Astrocyte of the spinal cord (primary cell): Measurements from ENCODE around the gene TTC24.
"Not testable (repeated sequence)": the region's sequence is repeated elsewhere in the genome, so short reads cannot be mapped to it uniquely, and the experiment has no call there.

Source experiments
- DNase-seq: peaks from one replicate; pipeline ENCODE4 v3.0.0; 2011; ENCODE audit warnings: low read depth, low spot score
- H3K4me3 ChIP-seq: 2 replicates; pipeline ENCODE4 v1.5.1; 2011; ENCODE audit warnings: low read depth, mild to moderate bottlenecking, low read length, moderate library complexity
- in situ Hi-C: cut with HindIII; loops from 2 replicates; pipeline ENCODE4 v1.10.0; 2017; ENCODE audit warnings: low sequenced_read_pairs
- TF ChIP-seq, protein P1 (sequence below): IDR thresholded peaks from 2 replicates; pipeline ENCODE4 v1.5.1; 2012; ENCODE audit warnings: low read depth, mild to moderate bottlenecking, low read length, inconsistent platforms

The TTC24 gene

DNA sequence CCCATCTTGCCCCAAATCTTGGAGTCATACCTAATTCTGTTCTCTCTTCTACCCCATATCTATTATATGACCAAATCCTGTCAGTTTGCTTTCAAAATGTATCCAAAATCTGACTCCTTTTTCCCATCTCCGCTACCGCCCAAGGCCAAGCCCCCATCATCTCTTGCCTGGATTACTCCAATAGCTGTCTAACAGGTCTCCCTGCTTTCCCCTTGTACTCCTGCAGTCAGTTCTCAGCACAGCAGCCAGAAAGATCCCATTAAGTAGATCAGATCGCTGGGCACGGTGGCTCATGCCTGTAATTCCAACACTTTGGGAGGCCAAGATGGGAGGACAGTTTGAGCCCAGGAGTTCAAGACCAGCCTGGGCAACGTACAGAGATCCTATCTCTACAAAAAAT, 27.0 kb upstream of the TTC24 start:
- in situ Hi-C loops = no loop called here
- no peak overlapping the region for H3K4me3 ChIP-seq
- TF ChIP-seq, protein P1, sequence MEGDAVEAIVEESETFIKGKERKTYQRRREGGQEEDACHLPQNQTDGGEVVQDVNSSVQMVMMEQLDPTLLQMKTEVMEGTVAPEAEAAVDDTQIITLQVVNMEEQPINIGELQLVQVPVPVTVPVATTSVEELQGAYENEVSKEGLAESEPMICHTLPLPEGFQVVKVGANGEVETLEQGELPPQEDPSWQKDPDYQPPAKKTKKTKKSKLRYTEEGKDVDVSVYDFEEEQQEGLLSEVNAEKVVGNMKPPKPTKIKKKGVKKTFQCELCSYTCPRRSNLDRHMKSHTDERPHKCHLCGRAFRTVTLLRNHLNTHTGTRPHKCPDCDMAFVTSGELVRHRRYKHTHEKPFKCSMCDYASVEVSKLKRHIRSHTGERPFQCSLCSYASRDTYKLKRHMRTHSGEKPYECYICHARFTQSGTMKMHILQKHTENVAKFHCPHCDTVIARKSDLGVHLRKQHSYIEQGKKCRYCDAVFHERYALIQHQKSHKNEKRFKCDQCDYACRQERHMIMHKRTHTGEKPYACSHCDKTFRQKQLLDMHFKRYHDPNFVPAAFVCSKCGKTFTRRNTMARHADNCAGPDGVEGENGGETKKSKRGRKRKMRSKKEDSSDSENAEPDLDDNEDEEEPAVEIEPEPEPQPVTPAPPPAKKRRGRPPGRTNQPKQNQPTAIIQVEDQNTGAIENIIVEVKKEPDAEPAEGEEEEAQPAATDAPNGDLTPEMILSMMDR = no peak
- DNase-seq = no peak

DNA sequence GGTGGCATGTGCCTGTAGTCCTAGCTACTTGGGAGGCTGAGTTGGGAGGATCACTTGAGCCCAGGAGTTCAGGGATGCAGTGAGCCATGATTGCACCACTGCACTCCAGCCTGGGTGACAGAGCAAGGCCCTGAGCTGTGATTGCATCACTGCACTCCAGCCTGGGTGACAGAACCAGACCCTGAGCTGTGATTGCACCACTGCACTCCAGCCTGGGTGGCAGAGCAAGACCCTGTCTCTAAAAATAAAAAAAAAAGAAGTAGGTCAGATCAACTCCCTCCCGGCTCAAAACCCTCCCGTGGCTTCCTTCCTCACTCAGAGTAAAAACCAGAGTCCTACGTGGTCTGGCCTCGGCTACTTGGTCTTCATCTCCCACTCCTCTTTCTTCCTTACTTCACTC, 26.6 kb upstream of the TTC24 start:
- H3K4me3 ChIP-seq, in situ Hi-C loops, DNase-seq: not testable (repeated sequence)

DNA sequence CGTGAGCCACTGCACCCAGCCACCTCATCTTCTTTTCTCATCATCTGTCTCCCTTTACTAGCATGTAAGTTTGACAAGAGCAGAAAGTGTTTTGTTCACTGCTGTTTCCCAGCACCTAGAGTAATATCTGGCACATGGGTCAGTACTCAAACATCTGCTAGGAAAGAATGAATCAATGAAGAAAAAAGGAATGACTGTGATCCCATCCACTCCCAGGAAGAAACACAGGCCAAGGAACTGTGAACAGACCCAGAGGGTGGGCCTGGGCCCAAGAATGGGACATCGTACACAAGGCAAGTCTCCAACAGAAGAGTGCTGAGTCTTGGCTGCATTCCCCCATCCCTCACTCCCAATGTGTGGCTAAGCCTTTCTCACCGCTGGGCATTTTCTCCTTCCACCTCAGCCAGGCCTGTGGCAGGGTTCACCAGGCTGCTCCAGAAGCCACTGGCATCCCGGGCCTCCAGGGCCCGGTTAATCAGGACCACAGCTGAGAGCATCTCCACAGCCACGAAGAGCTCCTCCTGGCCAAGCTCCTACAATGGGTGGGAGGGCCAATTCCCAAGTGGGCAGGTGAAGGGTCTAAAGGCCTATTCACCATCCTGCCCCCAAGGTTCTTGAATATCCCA, 25.6 kb upstream of the TTC24 start:
- in situ Hi-C loops = no loop called here
- no peak overlapping the region for H3K4me3 ChIP-seq
- DNase-seq = no peak
- TF ChIP-seq, protein P1 = no peak

DNA sequence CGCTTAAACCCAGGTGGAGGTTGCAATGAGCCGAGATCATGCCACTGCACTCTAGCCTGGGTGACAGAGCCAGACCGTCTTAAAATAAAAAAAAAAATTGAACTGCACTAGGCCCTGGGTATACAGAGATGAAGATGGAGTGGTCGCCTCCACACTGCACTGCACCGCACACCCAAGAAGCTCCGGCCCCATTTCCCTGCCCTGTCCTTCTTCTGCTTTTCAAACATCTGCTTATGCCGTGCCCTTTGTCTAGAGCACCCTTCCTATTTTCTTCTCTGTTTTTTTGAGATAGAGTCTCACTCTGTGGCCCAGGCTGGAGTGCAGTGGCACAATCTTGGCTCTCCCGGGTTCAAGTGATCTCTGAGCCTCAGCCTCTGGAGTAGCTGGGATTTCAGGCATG, 24.6 kb upstream of the TTC24 start:
- no peak for DNase-seq
- in situ Hi-C loops = no loop called here

DNA sequence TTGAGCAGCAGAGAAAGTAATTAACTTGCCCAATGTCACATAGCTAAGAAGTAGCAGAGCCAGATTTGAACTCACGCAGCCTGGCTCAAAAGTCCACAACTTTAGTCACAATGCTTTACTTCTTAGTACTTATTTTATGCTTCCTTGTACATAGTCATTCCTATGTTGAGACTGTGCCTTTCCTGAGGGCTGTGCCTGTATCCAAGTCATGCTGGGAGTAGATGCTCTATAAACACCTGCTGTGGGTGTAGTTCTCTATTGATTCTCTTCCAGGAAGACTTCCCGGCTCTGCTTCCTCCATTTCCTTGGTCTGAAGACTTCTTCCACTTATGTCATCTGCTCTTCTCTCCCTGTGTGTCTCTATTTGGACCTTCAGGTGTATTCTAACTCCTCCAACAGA, 23.8 kb upstream of the TTC24 start:
- no peak overlapping the region for H3K4me3 ChIP-seq
- TF ChIP-seq, protein P1 = no peak
- in situ Hi-C loops = no loop called here
- DNase-seq = no peak

More for the DNA sequence above, 24.6 kb upstream of the TTC24 start:
- TF ChIP-seq, protein P1 = no peak
- H3K4me3 ChIP-seq = no peak overlapping the region

DNA sequence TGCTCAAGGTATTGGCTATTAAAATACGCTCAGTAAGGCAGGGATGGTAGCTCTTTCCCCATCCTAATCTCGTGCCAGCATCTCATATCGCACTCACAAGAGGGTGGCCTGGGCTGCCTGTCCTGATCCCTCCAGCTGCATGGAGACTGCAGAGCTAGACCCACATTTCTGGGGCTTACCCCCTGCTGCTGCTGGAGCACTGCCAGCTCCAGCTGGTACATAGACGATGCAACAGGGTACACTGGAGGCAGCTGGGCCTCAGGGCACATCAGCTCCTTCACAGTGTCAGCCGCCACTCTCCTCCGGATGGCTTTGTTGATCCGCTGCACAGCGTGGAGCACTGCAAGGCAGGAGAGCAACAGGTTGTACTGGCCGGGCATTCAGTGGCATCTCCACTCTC, 23.2 kb upstream of the TTC24 start:
- no peak overlapping the region for H3K4me3 ChIP-seq
- no peak for DNase-seq
- in situ Hi-C loops = no loop called here
- TF ChIP-seq, protein P1 = no peak

DNA sequence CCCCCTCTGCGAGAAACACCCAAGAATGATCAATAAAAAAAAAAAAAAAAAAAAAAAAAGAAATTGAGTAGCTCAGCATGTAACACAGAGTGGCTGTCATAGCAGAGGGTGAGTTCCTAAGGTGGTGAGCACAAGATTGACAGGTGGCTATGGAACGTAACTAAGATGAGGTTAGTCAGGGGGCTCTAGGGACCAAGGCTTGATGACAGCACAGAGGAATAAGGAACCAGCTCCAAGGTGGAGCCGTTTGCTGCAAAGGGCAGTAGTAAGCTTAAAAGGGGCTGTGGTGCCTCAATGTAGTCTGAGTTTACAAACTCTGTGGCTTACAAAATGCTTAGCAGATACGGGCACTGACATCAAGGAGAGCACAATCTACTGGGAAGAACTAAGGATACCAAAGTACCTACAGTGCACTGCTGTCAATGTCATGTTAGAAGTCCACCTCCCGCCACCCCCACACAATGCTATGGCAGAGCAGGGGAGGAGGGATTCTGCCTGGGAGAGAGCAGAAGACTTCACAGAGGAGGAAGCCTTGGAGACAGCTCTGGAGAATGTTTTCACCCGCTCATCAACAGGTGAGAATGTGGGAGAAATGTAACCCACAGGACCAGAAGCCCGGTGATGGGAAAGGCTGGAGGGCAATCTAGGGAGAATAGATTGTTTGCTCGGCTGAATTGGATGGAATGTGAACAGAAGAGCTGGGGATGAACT, 20.3 kb upstream of the TTC24 start:
- no peak for DNase-seq
- no peak overlapping the region for H3K4me3 ChIP-seq
- TF ChIP-seq, protein P1 = no peak
- in situ Hi-C loops = no loop called here
